ENCODE measurements around the gene ZNF77. TPM values are rescaled to one million over a fixed set of nuclear protein-coding genes. Genes with fewer than 3 reads are reported as not detected.

The ZNF77 gene
- total RNA-seq, 1 donor from 2014 or later = 5.8 TPM

GRCh38 chr19:2977001-2977745 is 32.4 kb upstream of the ZNF77 start, which contains the start of gene TLE6:
Gene TLE6, plus strand, starts transcription at chr19:2977564. Its CDS starts 670 bp downstream, at chr19:2978234.
- DNase-seq (ENCODE audit: extremely low spot score, unreplicated experiment) = peak; percentile 98
- peaks cover 17% of the 10 kb centered on the region for H3K27me3 Mint-ChIP-seq
- H3K27ac Mint-ChIP-seq = peak within 1 kb of the TSS; percentile 90
- H3K4me1 Mint-ChIP-seq (ENCODE audit: unreplicated experiment) = peaks cover 23% of the 10 kb centered on the region
- H3K36me3 Mint-ChIP-seq = no peaks in the 10 kb centered on the region
- peak within 1 kb of the TSS; percentile 92 for H3K4me3 Mint-ChIP-seq
- no peak for TF ChIP-seq CTCF (conservative IDR thresholded peaks at IDR 0.05)
- H3K9me3 Mint-ChIP-seq = no peaks in the 10 kb centered on the region

GRCh38 chr19:2976609-2977000 is 31.8 kb upstream of the ZNF77 start:
- no peak for DNase-seq (ENCODE audit: extremely low spot score, unreplicated experiment)
- H3K27me3 Mint-ChIP-seq = peaks cover 14% of the 10 kb centered on the region
- H3K36me3 Mint-ChIP-seq = no peaks in the 10 kb centered on the region
- H3K9me3 Mint-ChIP-seq = no peaks in the 10 kb centered on the region
- H3K27ac Mint-ChIP-seq = peak overlapping the region; percentile 90
- TF ChIP-seq CTCF (conservative IDR thresholded peaks at IDR 0.05) = no peak
- H3K4me1 Mint-ChIP-seq (ENCODE audit: unreplicated experiment) = peaks cover 19% of the 10 kb centered on the region
- H3K4me3 Mint-ChIP-seq = peak overlapping the region; percentile 92

GRCh38 chr19:2974342-2975041 is 29.7 kb upstream of the ZNF77 start:
- peak overlapping the region; percentile 71 for H3K4me3 Mint-ChIP-seq
- no peak overlapping the region for H3K27ac Mint-ChIP-seq
- TF ChIP-seq CTCF (conservative IDR thresholded peaks at IDR 0.05) = no peak
- DNase-seq (ENCODE audit: extremely low spot score, unreplicated experiment) = no peak
- H3K36me3 Mint-ChIP-seq = no peaks in the 10 kb centered on the region
- peaks cover 15% of the 10 kb centered on the region for H3K4me1 Mint-ChIP-seq (ENCODE audit: unreplicated experiment)
- no peaks in the 10 kb centered on the region for H3K9me3 Mint-ChIP-seq
- peaks cover 13% of the 10 kb centered on the region for H3K27me3 Mint-ChIP-seq

GRCh38 chr19:2973229-2973628 is 28.5 kb upstream of the ZNF77 start:
- Mint-ChIP-seq H3K4me3 (no peak overlapping the region), H3K36me3 (no peaks in the 10 kb centered on the region), H3K27ac (no peak overlapping the region), H3K27me3 (peaks cover 13% of the 10 kb centered on the region), H3K9me3 (no peaks in the 10 kb centered on the region), H3K4me1 (ENCODE audit: unreplicated experiment) (peaks cover 15% of the 10 kb centered on the region)
- DNase-seq (ENCODE audit: extremely low spot score, unreplicated experiment) = no peak
- TF ChIP-seq CTCF (conservative IDR thresholded peaks at IDR 0.05) = no peak

- H3K4me3 Mint-ChIP-seq = no peak overlapping the region
- H3K9me3 Mint-ChIP-seq = no peaks in the 10 kb centered on the region
- H3K4me1 Mint-ChIP-seq (ENCODE audit: unreplicated experiment) = peaks cover 6% of the 10 kb centered on the region
- TF ChIP-seq CTCF (conservative IDR thresholded peaks at IDR 0.05) = no peak
- peaks cover 5% of the 10 kb centered on the region for H3K27me3 Mint-ChIP-seq
- no peak overlapping the region for H3K27ac Mint-ChIP-seq
- no peak for DNase-seq (ENCODE audit: extremely low spot score, unreplicated experiment)
- no peaks in the 10 kb centered on the region for H3K36me3 Mint-ChIP-seq
These were observed 25.5 kb upstream of the ZNF77 start for GRCh38 chr19:2970201-2970835.
